Gastrocnemius medialis (tissue), 4 donors: ENCODE data around the gene OGFRL1. TPM values are rescaled to one million over a fixed set of nuclear protein-coding genes. Genes with fewer than 3 reads are reported as not detected.
A peak's percentile ranks its signal among the peaks of the same experiment; 100 is the strongest.

Experiments
- ATAC-seq, 2 donors: fragments of 150-250 bp; one replicate each; pipeline ENCODE4 v1.9.1; 2016
- DNase-seq, 2 donors: peaks; one replicate each; pipeline ENCODE4 v3.0.0-alpha.2; 2019
- H3K27ac ChIP-seq, 4 donors: fragments of 200-600 bp; sonication (generic); 1 replicate in 1 of 4; 2 replicates in 3 of 4; pipeline ENCODE4 v1.5.1; 2016 to 2018; ENCODE audit warnings: mild to moderate bottlenecking in 2 of 4, moderate library complexity in 1 of 4
- H3K27me3 ChIP-seq, 3 donors: fragments of 200-600 bp; sonication (generic) in 2 of 3; 1 replicate in 1 of 3; 2 replicates in 2 of 3; pipeline versions ENCODE4 v1.5.1 to v1.6.0; 2016 to 2019; ENCODE audit warnings: mild to moderate bottlenecking in 1 of 3, moderate library complexity in 1 of 3
- H3K36me3 ChIP-seq, 2 donors: fragments of 200-600 bp; sonication (generic) in 1 of 2; one replicate each; pipeline ENCODE4 v1.5.1; 2017 to 2018
- H3K4me1 ChIP-seq, 2 donors: fragments of 200-600 bp; sonication (generic) in 1 of 2; one replicate each; pipeline ENCODE4 v1.5.1; 2016 to 2017; ENCODE audit warnings: mild to moderate bottlenecking in 2 of 2
- H3K4me3 ChIP-seq, 4 donors: fragments of 200-600 bp; sonication (generic) in 3 of 4; 1 replicate in 1 of 4; 2 replicates in 3 of 4; pipeline ENCODE4 v1.5.1; 2016 to 2019; ENCODE audit warnings: mild to moderate bottlenecking in 2 of 4
- H3K9me3 ChIP-seq, 3 donors: fragments of 200-600 bp; sonication (generic) in 2 of 3; 1 replicate in 1 of 3; 2 replicates in 2 of 3; pipeline ENCODE4 v1.5.1; 2016 to 2019
- CTCF ChIP-seq, 5 experiments: fragments of 450-650 bp in 3 of 5; fragments of 200-600 bp in 2 of 5; sonication (generic) in 2 of 5; IDR thresholded peaks in 4 of 5; conservative IDR thresholded peaks in 1 of 5; 1 replicate in 4 of 5; 2 replicates in 1 of 5; pipeline ENCODE4 v1.5.1; 2016 to 2019; ENCODE audit warnings: antibody characterized with exemption in 5 of 5, mild to moderate bottlenecking in 3 of 5, moderate library complexity in 3 of 5
- POLR2A ChIP-seq, 2 donors: fragments of 450-650 bp; IDR thresholded peaks; one replicate each; pipeline ENCODE4 v1.6.1; 2017; ENCODE audit warnings: antibody characterized with exemption in 2 of 2, mild to moderate bottlenecking in 2 of 2, moderate library complexity in 2 of 2
- in situ Hi-C, 4 donors: fragments of 200-750 bp; cut with MboI; loops; one replicate each; pipeline versions ENCODE4 v1.15.0 to v1.8.0; 2017; ENCODE audit warnings: low sequenced_read_pairs in 4 of 4
- intact Hi-C: fragments of 100-400 bp; cut with DNase I; formaldehyde crosslinking; loops from one replicate; pipeline ENCODE4 v1.15.1; 2023; ENCODE audit warnings: low total_unique reads
- total RNA-seq, 4 donors: library from RNA; depleted of rRNA; stranded (reverse); fragments of >200 nt; gene quantifications; one replicate each; pipeline versions ENCODE4 v1.1.0 to v1.2.3, GENCODE V29; 2016

Gene OGFRL1
- total RNA-seq, 4 donors from 2014 or later = 4.6 to 18.0 (median 6.8) TPM

DNA sequence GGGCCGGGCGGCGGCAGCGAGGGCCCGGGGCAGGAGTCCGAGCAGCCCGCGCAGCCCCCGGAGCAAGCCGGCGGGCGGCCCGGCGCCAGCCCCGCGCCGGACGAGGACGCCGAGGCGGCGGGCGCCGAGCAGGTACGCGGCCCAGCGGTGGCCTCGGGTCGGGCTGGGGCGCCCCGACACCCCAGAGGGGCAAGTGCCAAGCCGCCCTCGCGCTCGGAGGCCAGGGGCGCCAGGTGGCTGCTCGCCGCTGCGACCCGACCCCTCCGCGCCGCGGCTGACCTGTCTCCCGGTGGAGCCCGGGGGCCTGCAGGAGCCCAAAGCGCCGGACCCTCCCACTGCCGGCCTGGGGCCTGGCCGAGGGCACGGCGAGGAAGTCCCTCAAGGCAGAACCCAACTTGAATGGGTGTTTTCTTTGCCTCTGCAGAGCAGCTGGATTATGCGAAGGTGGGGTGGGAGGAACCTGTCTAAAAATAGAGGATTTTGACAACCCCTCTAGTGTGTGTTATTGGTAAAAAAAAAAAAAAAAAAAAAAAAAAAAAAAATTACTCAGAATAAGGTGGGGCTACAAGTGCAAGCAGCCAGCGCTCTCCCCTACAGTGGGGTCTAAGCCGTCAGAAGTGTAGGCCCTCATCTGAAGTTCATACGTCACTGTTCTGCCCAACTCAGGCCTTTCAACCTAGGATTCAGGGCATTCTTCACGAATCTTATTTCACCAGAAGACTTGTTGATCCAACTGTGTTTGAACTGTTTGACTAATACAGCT, 609 bp downstream of the OGFRL1 start:
- DNase-seq = no peak
- ATAC-seq = peak; percentile 22 to 40

GRCh38 chr6:71289802-71290175, 1.2 kb downstream of the OGFRL1 start:
- Histone ChIP-seq H3K27ac (peak overlapping the region; percentile 67 to 87 (median 84)), H3K27me3 (no peaks in the 10 kb centered on the region), H3K4me1 (peaks cover 20 to 58% of the 10 kb centered on the region in 2 donors), H3K4me3 (peak overlapping the region; percentile 70 to 72 (median 71)), H3K9me3 (no peaks in the 10 kb centered on the region), H3K36me3 (no peaks in the 10 kb centered on the region)
- ATAC-seq (no peak), DNase-seq (no peak)
- intact Hi-C loops = loop anchor here (5.0 kb wide), 1 partner anchor 133 kb away; no protein-coding TSS in a partner anchor
- in situ Hi-C loops = no loop called here
- TF ChIP-seq CTCF (IDR thresholded peaks at IDR 0.05 in 4 of 5, conservative IDR thresholded peaks at IDR 0.05 in 1 of 5) = no peak
- TF ChIP-seq POLR2A (IDR thresholded peaks at IDR 0.05) = no peak

More for the DNA sequence above, 609 bp downstream of the OGFRL1 start:
- Histone ChIP-seq H3K4me3 (peak overlapping the region; percentile 70 to 72 (median 71)), H3K27ac (peak overlapping the region; percentile 67 to 87 (median 84)), H3K4me1 (peaks cover 17 to 59% of the 10 kb centered on the region in 2 donors), H3K9me3 (no peaks in the 10 kb centered on the region), H3K27me3 (no peaks in the 10 kb centered on the region), H3K36me3 (no peaks in the 10 kb centered on the region)
- TF ChIP-seq POLR2A (IDR thresholded peaks at IDR 0.05) (no peak), CTCF (IDR thresholded peaks at IDR 0.05 in 4 of 5, conservative IDR thresholded peaks at IDR 0.05 in 1 of 5) (no peak)
- intact Hi-C loops (loop anchor here (5.0 kb wide), 1 partner anchor 133 kb away; no protein-coding TSS in a partner anchor), in situ Hi-C loops (no loop called here)

- H3K4me1 ChIP-seq = peaks cover 20 to 50% of the 10 kb centered on the region in 2 donors
- DNase-seq (no peak), ATAC-seq (no peak)
- H3K27ac ChIP-seq = peak overlapping the region in 1 of 4 donors; percentile 25
- in situ Hi-C loops = no loop called here
- peak overlapping the region in 1 of 4 donors; percentile 72 for H3K4me3 ChIP-seq
- H3K36me3 ChIP-seq = no peaks in the 10 kb centered on the region
- intact Hi-C loops = no loop called here
- no peak for TF ChIP-seq CTCF (IDR thresholded peaks at IDR 0.05 in 4 of 5, conservative IDR thresholded peaks at IDR 0.05 in 1 of 5)
- no peak for TF ChIP-seq POLR2A (IDR thresholded peaks at IDR 0.05)
- no peaks in the 10 kb centered on the region for H3K27me3 ChIP-seq
- no peaks in the 10 kb centered on the region for H3K9me3 ChIP-seq
Measured at GRCh38 chr6:71290611-71291010, 2.0 kb downstream of the OGFRL1 start.

- Histone ChIP-seq H3K27me3 (no peaks in the 10 kb centered on the region), H3K27ac (peak overlapping the region in 2 of 4 donors; percentile 6 to 28), H3K4me1 (peaks cover 20 to 47% of the 10 kb centered on the region in 2 donors), H3K36me3 (peaks cover 0 to 3% of the 10 kb centered on the region in 2 donors), H3K4me3 (no peak overlapping the region), H3K9me3 (no peaks in the 10 kb centered on the region)
- TF ChIP-seq CTCF (IDR thresholded peaks at IDR 0.05 in 4 of 5, conservative IDR thresholded peaks at IDR 0.05 in 1 of 5) (no peak), POLR2A (IDR thresholded peaks at IDR 0.05) (no peak)
- DNase-seq (no peak), ATAC-seq (no peak)
- intact Hi-C loops = no loop called here
- in situ Hi-C loops = no loop called here
Measured at GRCh38 chr6:71292001-71292400, 3.4 kb downstream of the OGFRL1 start.
